ENCODE results near the gene GPR50.

- TF ChIP-seq, protein P1, sequence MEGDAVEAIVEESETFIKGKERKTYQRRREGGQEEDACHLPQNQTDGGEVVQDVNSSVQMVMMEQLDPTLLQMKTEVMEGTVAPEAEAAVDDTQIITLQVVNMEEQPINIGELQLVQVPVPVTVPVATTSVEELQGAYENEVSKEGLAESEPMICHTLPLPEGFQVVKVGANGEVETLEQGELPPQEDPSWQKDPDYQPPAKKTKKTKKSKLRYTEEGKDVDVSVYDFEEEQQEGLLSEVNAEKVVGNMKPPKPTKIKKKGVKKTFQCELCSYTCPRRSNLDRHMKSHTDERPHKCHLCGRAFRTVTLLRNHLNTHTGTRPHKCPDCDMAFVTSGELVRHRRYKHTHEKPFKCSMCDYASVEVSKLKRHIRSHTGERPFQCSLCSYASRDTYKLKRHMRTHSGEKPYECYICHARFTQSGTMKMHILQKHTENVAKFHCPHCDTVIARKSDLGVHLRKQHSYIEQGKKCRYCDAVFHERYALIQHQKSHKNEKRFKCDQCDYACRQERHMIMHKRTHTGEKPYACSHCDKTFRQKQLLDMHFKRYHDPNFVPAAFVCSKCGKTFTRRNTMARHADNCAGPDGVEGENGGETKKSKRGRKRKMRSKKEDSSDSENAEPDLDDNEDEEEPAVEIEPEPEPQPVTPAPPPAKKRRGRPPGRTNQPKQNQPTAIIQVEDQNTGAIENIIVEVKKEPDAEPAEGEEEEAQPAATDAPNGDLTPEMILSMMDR (IDR thresholded peaks at IDR 0.05; ENCODE audit: insufficient read depth, low read depth, low read length) = no peak
- TF ChIP-seq EZH2 (IDR thresholded peaks at IDR 0.05; ENCODE audit: insufficient read depth, low read length) = no peak
Observed at GRCh38 chrX:151132531-151132930, 43.9 kb upstream of the GPR50 start.

Data from astrocyte (in vitro differentiated cells and primary cell).